Omental fat pad (tissue), 4 donors: ENCODE measurements around the gene GOT1. TPM values are rescaled to one million over a fixed set of nuclear protein-coding genes. Genes with fewer than 3 reads are reported as not detected.

ENCODE experiments used
- ATAC-seq: fragments of 150-250 bp; one replicate; pipeline ENCODE4 v1.9.1; 2016; ENCODE audit warnings: mild to moderate bottlenecking, moderate library complexity; ENCODE audit not compliant: low FRiP score
- DNase-seq: peaks from one replicate; pipeline ENCODE4 v3.0.0-alpha.2; 2019; ENCODE audit warnings: low spot score
- total RNA-seq, 4 donors: library from RNA; depleted of rRNA; stranded (reverse); fragments of >200 nt; gene quantifications; one replicate each; pipeline ENCODE4 v1.1.0, GENCODE V29; 2016
- TF ChIP-seq, protein P1 (sequence below), 3 donors: fragments of 450-650 bp; IDR thresholded peaks; one replicate each; pipeline ENCODE4 v1.5.1; 2016 to 2017; ENCODE audit warnings: antibody characterized with exemption in 3 of 3, mild to moderate bottlenecking in 3 of 3, moderate library complexity in 2 of 3

Gene GOT1
- total RNA-seq, 4 donors from 2014 or later, result 10.0 to 18.1 (median 14.5) TPM

DNA sequence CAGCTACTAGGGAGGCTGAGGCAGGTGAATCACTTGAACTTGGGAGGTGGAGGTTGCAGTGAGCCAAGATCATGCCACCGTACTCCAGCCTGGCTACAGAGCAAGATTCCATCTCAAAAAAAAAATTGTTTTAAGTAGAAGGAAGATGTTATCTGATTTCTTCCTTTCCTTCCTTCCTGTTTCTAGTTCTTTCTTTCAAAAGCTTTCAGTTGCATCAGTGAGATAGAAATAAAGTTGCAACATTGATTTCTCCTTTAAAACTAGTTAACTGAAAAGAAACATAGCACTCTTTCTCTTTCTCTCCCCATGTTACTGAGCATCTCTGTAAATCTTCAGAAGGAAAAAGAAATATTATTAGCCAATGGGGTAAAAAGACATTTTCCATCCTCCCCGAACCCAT lies 63.8 kb downstream of the GOT1 start:
- DNase-seq (no peak), ATAC-seq (no peak)
- TF ChIP-seq, protein P1, sequence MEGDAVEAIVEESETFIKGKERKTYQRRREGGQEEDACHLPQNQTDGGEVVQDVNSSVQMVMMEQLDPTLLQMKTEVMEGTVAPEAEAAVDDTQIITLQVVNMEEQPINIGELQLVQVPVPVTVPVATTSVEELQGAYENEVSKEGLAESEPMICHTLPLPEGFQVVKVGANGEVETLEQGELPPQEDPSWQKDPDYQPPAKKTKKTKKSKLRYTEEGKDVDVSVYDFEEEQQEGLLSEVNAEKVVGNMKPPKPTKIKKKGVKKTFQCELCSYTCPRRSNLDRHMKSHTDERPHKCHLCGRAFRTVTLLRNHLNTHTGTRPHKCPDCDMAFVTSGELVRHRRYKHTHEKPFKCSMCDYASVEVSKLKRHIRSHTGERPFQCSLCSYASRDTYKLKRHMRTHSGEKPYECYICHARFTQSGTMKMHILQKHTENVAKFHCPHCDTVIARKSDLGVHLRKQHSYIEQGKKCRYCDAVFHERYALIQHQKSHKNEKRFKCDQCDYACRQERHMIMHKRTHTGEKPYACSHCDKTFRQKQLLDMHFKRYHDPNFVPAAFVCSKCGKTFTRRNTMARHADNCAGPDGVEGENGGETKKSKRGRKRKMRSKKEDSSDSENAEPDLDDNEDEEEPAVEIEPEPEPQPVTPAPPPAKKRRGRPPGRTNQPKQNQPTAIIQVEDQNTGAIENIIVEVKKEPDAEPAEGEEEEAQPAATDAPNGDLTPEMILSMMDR (IDR thresholded peaks at IDR 0.05), result no peak

DNA sequence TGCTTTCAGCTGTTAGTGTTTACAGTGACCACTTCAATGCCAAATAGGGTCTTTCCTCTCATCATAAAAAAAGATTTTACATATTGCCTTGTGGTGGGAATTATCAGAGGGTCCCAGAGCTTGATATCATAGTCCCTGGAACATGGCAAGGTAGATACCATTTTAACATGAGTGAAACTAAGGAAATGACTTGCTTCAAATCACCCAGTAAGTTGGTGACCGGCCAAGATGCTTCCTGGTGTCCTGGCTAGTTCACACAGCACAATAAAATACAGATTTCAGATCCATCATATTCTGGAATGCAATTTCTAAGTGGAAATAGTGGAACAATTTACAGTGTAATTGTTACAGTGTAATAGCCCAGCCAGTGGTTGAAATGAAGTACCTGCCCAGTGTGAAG lies 64.7 kb downstream of the GOT1 start:
- no peak for ATAC-seq
- no peak for DNase-seq
- TF ChIP-seq, protein P1 (IDR thresholded peaks at IDR 0.05), result no peak

DNA sequence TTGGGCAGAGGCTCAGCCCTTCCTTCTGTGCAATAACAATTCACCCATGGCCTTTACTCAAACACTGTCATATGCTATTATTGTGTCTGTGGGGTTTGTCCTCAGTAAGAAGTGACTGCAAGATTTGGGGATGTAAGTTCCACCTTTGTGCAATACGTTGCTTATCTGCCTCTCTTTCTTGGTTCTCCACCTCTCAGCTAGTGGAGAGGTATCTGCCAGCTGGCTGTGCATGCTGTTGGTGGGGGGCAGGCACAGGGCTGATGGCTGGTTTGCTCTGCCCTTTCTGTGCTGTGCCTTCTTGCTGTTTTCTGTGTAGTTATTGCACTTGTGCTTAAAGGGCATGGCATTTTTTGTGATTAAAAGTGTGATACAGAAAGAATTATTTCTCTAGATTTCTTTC lies 65.1 kb downstream of the GOT1 start:
- DNase-seq (no peak), ATAC-seq (no peak)
- TF ChIP-seq, protein P1 (IDR thresholded peaks at IDR 0.05), result no peak

DNA sequence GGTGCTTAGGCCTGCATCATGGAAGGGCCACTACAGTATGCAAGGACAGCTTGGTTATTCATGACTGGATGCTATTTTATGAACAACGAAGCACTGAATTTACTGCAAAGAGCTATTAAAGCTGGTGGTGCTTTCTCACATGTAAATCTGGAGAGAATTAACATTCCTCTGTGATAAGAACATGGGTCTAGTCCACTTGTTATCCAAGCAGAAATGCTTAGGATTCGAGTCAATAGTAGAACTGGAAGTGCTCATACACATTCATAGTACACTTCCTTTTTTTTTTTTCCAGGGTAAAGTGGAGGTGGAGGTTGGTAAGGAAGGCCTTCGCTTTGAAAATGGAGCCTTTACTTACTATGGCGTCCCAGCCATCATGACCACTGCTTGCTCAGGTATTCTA lies 66.3 kb downstream of the GOT1 start:
- TF ChIP-seq, protein P1 (IDR thresholded peaks at IDR 0.05), result no peak
- DNase-seq (no peak), ATAC-seq (no peak)

DNA sequence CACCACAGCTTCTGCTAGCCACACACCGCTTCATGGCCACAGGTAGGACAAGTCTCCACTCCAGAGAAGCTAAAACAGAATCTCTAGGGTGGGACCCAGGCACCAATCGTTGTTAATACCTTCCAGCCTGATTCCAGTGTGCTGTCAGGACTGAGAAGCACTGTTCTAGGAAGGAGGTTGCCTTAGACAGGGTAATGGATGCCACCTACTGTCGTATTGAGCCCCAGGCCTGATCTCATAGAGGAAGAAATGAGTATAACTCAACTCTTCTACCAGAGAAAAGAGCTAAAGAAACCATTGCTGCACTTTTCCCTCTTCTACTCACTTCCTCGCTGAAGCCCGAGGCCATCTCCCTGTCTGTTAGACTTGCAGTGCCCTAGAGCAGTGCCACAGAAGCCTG lies 69.5 kb downstream of the GOT1 start:
- TF ChIP-seq, protein P1 (IDR thresholded peaks at IDR 0.05), result no peak
- ATAC-seq (no peak), DNase-seq (no peak)

DNA sequence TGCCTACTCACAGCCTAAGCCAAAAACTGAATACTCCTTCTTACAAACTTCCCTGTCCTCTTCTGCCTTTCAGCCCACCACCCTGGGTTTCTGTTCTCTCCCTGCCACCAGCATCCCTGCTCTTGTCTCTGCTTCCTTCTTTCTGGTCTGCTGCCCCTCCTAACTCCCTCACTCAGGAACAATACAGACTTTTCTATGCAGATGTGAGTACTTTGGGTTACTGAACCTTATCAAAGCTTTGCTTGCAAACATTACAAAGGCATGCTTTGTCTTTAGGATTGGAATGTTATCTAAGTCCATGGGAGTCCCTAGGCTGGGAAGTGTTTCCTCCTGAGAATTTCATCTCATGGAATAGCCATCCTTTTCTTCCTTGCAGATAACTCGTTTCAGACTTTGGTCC lies 72.3 kb downstream of the GOT1 start:
- ATAC-seq (no peak), DNase-seq (no peak)
- TF ChIP-seq, protein P1 (IDR thresholded peaks at IDR 0.05), result no peak

DNA sequence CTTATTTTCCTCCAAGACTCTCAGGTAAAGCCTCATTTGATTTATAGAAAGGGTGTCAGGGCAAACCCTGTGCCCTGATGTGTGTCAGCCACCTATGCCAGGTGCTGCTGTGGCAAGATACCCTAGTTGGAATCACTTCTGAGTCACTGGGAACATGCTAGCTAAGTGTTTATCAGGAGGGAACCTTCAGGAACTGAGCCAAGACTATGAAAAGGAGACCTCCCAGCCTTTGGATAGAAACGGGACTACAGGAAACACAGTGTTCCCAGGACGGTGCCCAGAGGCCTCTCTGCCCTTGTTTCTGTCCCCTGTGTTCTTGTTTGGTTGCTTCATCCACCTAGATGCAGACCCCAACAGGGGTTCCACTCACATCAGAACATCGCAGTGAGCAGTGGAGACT lies 72.7 kb downstream of the GOT1 start:
- TF ChIP-seq, protein P1 (IDR thresholded peaks at IDR 0.05), result no peak
- no peak for ATAC-seq
- no peak for DNase-seq
